AG04450 (cell line): ENCODE measurements around the gene EEPD1. TPM values are rescaled to one million over a fixed set of nuclear protein-coding genes. Genes with fewer than 3 reads are reported as not detected.

Experiments
- CTCF ChIA-PET: fragments of 300-600, 350-600 bp; formaldehyde crosslinking; extraction: SDS; loops from one replicate; lab custom pipeline; 2022; ENCODE audit warnings: antibody characterized with exemption, inconsistent platforms; lab: Charles Lee
- POLR2A ChIA-PET: fragments of 350-600 bp; formaldehyde crosslinking; extraction: SDS; loops from one replicate; lab custom pipeline; 2021; ENCODE audit warnings: antibody characterized with exemption, inconsistent platforms; lab: Yijun Ruan, JAX
- DNase-seq: peaks from one replicate; pipeline ENCODE4 v3.0.0-alpha.2; 2011; ENCODE audit warnings: low read depth, low spot score
- H3K27ac ChIP-seq: one replicate; pipeline ENCODE4 v1.5.1; 2012; ENCODE audit warnings: low read depth, low read length, control low read depth
- H3K27me3 ChIP-seq: one replicate; pipeline ENCODE4 v1.6.0; 2012; ENCODE audit warnings: low read length; ENCODE audit not compliant: control insufficient read depth, insufficient read depth
- H3K4me3 ChIP-seq: 2 replicates; pipeline ENCODE4 v1.5.1; 2011; ENCODE audit warnings: mild to moderate bottlenecking, low read depth, low read length, control low read depth
- H3K9me3 ChIP-seq: 2 replicates; pipeline ENCODE4 v1.5.1; 2012; ENCODE audit warnings: low read length; ENCODE audit not compliant: control insufficient read depth, insufficient read depth
- polyA plus RNA-seq: library from polyadenylated mRNA; depleted of rRNA; stranded (reverse); fragments of >200 nt; gene quantifications from 2 replicates; pipeline ENCODE4 v1.2.3, GENCODE V29; 2011
- TF ChIP-seq, protein P1 (sequence below): IDR thresholded peaks from 2 replicates; pipeline ENCODE4 v1.5.1; 2011; ENCODE audit warnings: low read depth, low read length, control low read depth, inconsistent platforms

The EEPD1 gene
- polyA plus RNA-seq, 1 experiment: 21.1 TPM

DNA sequence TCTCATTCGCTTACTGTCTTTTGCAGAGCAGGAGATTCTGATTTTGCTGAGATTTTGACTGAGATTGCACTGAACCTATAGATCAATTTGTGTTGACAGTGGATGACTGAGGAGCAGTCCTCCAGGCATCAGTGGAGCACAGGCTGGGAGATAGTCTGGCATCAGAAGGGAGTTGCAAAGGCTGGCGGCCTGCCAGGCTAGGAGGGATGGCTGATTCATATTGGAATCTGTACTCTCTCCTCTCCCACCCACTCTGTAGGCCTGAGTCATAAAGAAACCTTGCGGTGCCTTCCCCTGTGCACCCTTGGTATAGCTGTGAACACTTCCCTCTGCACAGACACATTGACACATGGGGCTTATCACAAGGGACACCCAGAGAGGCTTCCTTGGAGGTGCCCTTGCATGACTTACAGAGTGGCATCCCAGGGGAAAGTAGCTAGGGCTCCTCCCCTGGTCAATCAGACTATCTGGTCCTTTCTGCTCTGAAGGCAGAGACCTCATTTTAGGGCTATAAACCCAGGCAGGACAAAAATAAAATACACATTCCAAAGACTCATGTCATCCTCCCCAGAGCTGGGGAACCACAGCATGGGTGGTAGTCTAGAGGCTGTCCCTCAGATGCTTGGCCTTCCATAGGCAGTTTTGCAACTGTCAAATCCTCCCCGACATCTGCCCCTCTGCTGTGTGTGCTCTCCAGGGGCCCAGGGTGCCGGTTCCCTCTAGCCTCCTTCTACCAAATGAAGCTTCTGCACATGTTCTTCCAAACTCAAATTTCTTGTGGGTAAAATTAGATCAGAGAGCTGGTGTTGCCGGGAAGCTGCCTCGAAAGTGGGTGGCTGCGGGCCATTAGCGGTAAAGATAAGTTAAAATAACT is 37.4 kb upstream of the EEPD1 start:
- POLR2A ChIA-PET: interaction anchor here (0.6 to 1.5 kb wide), 8 partner anchors 10 to 141 kb away, joined by 3 to 6 read pairs (median 3); no protein-coding TSS in a partner anchor

DNA sequence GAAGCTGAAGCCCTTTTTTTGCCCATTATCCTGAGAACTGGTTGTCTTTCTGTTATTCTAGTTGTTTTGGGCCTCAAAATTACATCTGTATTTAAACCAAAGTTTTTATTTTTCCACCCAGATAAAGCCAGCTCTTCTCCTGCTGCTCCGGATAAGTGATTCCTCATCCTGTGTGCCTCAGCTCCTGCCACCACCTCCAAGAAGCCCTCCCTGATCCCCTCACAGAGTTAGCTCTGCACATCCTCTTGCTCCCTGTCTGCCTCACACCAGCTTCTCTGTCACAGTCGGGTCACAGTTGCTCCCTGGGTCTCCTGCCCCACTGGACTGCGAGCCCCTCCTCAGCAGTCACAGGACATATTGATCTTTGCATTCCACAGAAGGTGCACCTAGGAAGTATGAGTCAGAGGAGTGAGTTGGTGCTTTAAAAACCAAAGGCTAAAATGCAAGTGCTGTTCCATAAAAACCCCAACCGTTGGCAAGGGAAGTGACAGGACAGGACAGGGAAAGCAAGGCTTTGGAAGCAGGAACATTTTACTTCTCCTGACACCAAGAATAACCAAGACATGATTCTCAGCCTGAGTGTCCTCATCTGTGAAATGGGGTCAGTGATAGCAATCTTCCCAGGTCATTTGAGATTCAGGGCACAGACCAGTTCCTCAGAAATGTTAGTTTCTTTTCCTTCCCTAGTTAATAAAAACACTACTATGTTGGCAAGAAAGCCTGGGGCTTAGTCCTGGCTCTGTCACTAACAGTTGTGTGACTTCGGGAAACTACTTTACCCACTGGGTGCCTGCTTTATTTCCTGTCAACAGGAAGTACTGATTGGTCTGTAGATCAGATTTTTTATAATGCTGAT is 36.5 kb upstream of the EEPD1 start:
- Histone ChIP-seq H3K4me3 (no peak overlapping the region), H3K27me3 (no peaks in the 10 kb centered on the region), H3K9me3 (no peaks in the 10 kb centered on the region; the same call in 1 of the 2 replicates), H3K27ac (peak overlapping the region; percentile 86)
- ChIA-PET CTCF (interaction anchor here (0.6 to 2.5 kb wide), 5 partner anchors 11 to 203 kb away, joined by 3 to 10 read pairs (median 4); no protein-coding TSS in a partner anchor), POLR2A (interaction anchor here (0.6 to 1.5 kb wide), 5 partner anchors 12 to 128 kb away, joined by 3 to 6 read pairs (median 4); no protein-coding TSS in a partner anchor)
- DNase-seq: no peak
- TF ChIP-seq, protein P1, sequence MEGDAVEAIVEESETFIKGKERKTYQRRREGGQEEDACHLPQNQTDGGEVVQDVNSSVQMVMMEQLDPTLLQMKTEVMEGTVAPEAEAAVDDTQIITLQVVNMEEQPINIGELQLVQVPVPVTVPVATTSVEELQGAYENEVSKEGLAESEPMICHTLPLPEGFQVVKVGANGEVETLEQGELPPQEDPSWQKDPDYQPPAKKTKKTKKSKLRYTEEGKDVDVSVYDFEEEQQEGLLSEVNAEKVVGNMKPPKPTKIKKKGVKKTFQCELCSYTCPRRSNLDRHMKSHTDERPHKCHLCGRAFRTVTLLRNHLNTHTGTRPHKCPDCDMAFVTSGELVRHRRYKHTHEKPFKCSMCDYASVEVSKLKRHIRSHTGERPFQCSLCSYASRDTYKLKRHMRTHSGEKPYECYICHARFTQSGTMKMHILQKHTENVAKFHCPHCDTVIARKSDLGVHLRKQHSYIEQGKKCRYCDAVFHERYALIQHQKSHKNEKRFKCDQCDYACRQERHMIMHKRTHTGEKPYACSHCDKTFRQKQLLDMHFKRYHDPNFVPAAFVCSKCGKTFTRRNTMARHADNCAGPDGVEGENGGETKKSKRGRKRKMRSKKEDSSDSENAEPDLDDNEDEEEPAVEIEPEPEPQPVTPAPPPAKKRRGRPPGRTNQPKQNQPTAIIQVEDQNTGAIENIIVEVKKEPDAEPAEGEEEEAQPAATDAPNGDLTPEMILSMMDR: no peak

More for the DNA sequence above, 37.4 kb upstream of the EEPD1 start:
- peak; percentile 92 for DNase-seq
- CTCF ChIA-PET: interaction anchor here (0.6 to 2.5 kb wide), 5 partner anchors 10 to 203 kb away, joined by 3 to 10 read pairs (median 4); no protein-coding TSS in a partner anchor
- Histone ChIP-seq H3K4me3 (peak overlapping the region; percentile 41), H3K27me3 (no peaks in the 10 kb centered on the region), H3K9me3 (no peaks in the 10 kb centered on the region; the same call in 1 of the 2 replicates), H3K27ac (peak overlapping the region; percentile 86)
- TF ChIP-seq, protein P1: no peak

DNA sequence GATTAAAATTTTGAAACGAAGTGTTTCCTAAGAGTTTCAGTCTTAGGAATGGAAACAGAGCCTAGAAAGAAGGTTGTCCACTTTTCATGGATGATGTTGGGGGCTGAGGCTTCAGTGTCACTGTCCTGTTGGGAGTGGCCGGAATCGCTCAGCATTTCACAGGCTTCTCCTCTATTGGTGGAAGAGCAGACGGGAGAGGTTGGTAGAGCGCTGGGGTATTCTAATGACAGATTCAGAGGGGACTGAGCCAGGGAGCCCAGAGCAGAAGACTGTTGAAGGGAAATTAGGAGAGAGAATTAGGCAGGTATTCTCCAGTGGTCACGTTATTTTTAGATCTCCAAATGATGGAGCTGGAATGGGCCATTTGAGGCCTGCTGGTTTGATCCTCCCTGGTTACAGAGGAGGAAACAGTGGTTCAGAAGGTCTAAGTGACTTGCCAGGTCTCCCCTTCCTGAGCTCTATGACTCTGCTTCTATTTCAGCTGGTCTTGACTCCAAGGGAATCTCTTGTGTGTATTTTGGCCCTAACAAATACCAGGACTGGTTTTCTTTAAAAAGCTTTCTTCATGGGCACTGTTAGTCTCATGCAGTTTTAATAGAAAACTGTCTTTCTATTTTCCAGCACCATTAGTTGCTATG is 35.7 kb upstream of the EEPD1 start:
- ChIA-PET CTCF (interaction anchor here (1.0 to 2.5 kb wide), 2 partner anchors 11 to 202 kb away, joined by 3 to 13 read pairs; no protein-coding TSS in a partner anchor), POLR2A (no interaction called here)
- H3K9me3 ChIP-seq: no peaks in the 10 kb centered on the region; the same call in 1 of the 2 replicates
- H3K4me3 ChIP-seq: no peak overlapping the region
- peak overlapping the region; percentile 86 for H3K27ac ChIP-seq
- no peak for DNase-seq
- H3K27me3 ChIP-seq: no peaks in the 10 kb centered on the region
- TF ChIP-seq, protein P1: no peak

DNA sequence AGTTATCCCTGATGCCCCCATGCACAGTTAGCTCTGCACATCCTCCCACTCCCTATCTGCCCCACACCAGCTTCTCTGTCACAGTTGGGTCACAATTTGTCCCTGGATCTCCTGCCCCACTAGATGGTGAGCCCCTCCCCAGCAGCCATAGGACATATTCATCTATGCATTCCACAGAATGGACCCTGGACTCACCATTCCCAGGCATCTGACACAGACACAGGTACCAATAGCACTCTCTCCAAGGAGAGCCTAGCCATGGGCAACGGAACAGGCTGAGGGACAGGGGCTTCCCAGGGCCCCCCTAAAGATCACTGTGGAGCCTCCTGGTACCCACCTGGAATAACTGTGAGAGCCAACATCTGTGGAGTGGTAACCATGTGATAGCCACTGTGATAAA is 34.7 kb upstream of the EEPD1 start:
- ChIA-PET CTCF (interaction anchor here (0.6 to 2.5 kb wide), 3 partner anchors 10 to 174 kb away, joined by 3 to 13 read pairs (median 3); no protein-coding TSS in a partner anchor), POLR2A (no interaction called here)
- Histone ChIP-seq H3K27ac (no peak overlapping the region), H3K9me3 (no peaks in the 10 kb centered on the region; the same call in 1 of the 2 replicates), H3K4me3 (no peak overlapping the region), H3K27me3 (no peaks in the 10 kb centered on the region)
- TF ChIP-seq, protein P1: no peak
- DNase-seq: no peak
